HG02840 (cell line): Measurements from ENCODE around the gene TBC1D4.
A peak's percentile ranks its signal among the peaks of the same experiment; 100 is the strongest.
"Not testable (repeated sequence)": the region's sequence is repeated elsewhere in the genome, so short reads cannot be mapped to it uniquely, and the experiment has no call there.

Source experiments
- ATAC-seq: cut with Tn5 transposase; IDR thresholded peaks from one replicate; pipeline ENCODE4 v1.9.1; 2021; ENCODE audit warnings: mild to moderate bottlenecking, moderate library complexity, moderate number of reproducible peaks; ENCODE audit not compliant: unreplicated experiment, low FRiP score

The TBC1D4 gene

GRCh38 chr13:75330770-75331169 lies 151.2 kb downstream of the TBC1D4 start:
- no peak for ATAC-seq

- no peak for ATAC-seq
These were observed 152.2 kb downstream of the TBC1D4 start for GRCh38 chr13:75329723-75330122.

- no peak for ATAC-seq
These were observed 152.9 kb downstream of the TBC1D4 start for GRCh38 chr13:75329097-75329496.

- ATAC-seq: no peak
These were observed 154.8 kb downstream of the TBC1D4 start for GRCh38 chr13:75327135-75327510.

- ATAC-seq: peak; percentile 89
These were observed 155.5 kb downstream of the TBC1D4 start for GRCh38 chr13:75326173-75327134.

GRCh38 chr13:75325711-75326110 lies 156.3 kb downstream of the TBC1D4 start:
- no peak for ATAC-seq

- ATAC-seq: no peak
These were observed 157.5 kb downstream of the TBC1D4 start for GRCh38 chr13:75324413-75324940.

- ATAC-seq: no peak
These were observed 160.9 kb downstream of the TBC1D4 start for GRCh38 chr13:75321084-75321483.

- no peak for ATAC-seq
These were observed 162.7 kb downstream of the TBC1D4 start for GRCh38 chr13:75319254-75319653.

- no peak for ATAC-seq
These were observed 163.7 kb downstream of the TBC1D4 start for GRCh38 chr13:75318138-75318833.

GRCh38 chr13:75316427-75316826 lies 165.5 kb downstream of the TBC1D4 start:
- ATAC-seq: no peak

GRCh38 chr13:75312884-75313520 lies 169.0 kb downstream of the TBC1D4 start:
- no peak for ATAC-seq

GRCh38 chr13:75309981-75310580 lies 171.9 kb downstream of the TBC1D4 start:
- no peak for ATAC-seq

- peak; percentile 52 for ATAC-seq
These were observed 173.7 kb downstream of the TBC1D4 start for GRCh38 chr13:75308222-75308621.

- no peak for ATAC-seq
These were observed 174.5 kb downstream of the TBC1D4 start for GRCh38 chr13:75307370-75307949.

GRCh38 chr13:75306967-75307366 lies 175.0 kb downstream of the TBC1D4 start:
- ATAC-seq: not testable (repeated sequence)

- no peak for ATAC-seq
These were observed 176.9 kb downstream of the TBC1D4 start for GRCh38 chr13:75305059-75305458.

- ATAC-seq: no peak
These were observed 178.7 kb downstream of the TBC1D4 start for GRCh38 chr13:75303263-75303662.

- ATAC-seq: no peak
These were observed 179.8 kb downstream of the TBC1D4 start for GRCh38 chr13:75302071-75302698.
